ENCODE results near the gene CRYBG1.
"Not testable (repeated sequence)": the region's sequence is repeated elsewhere in the genome, so short reads cannot be mapped to it uniquely, and the experiment has no call there.

Gene CRYBG1

DNA sequence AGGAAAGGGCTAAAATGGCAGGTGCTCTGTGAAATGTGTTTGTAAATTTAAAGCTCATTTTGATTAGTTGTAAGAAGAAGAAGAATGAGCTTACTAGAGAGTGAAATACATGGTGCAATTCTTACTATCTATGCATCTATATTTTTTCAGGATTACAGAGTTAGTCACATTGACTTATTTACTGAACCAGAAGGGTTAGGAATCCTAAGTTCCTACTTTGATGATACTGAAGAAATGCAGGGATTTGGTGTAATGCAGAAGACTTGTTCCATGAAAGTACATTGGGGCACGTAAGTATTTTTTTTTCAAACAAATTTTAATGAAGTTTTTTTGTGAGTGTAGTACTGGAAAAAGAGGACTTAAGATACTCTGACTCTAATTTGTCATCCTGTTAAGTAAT is 169.5 kb downstream of the CRYBG1 start:
- DNase-seq = no peak

- no peak for DNase-seq
Measured at GRCh38 chr6:106530502-106530901, 170.0 kb downstream of the CRYBG1 start.

- no peak for DNase-seq
Measured at GRCh38 chr6:106533054-106533453, 172.5 kb downstream of the CRYBG1 start.

- DNase-seq = no peak
Measured at GRCh38 chr6:106534004-106534403, 173.5 kb downstream of the CRYBG1 start.

DNA sequence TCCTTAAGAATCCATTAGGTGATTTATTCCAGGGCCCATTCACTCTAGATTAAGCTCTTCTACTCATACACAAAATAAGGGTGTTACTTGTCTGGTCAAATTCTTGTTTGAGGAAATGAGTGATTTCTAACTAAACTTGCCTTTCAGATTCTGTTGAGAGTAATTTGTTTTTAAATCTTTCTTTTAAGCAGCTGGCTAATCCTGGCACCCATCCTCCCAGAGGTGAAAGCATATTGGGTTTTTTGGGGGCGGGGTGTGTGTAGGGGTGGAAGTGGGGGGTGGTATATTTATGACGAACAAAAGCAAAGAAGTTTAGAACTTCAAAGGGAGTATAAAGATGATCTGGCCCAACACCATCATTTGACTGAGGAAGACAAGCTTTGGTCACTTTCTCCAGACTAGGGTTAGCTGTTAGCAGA is 174.1 kb downstream of the CRYBG1 start:
- no peak for DNase-seq

- no peak for DNase-seq
Measured at GRCh38 chr6:106535012-106535411, 174.5 kb downstream of the CRYBG1 start.

DNA sequence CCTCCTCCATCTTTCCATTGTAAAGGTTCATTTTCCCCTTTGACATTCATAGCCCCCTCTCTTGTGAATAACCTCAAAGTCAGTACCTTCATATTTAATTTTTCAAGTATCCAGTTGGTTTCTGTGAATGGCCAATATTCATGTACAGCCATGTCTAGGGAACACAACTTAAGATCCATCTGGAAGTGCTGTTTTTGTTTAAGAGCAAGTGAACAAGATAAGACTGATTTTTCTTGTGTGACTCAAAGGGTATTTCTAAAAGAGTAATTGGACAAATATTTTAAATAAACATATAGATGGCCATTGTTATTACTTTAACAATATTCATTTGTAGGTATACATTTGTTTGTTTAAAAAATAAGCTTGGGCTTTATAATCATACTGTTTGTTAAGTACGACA is 175.8 kb downstream of the CRYBG1 start:
- no peak for DNase-seq

GRCh38 chr6:106536851-106537250 is 176.3 kb downstream of the CRYBG1 start:
- DNase-seq = no peak

GRCh38 chr6:106537662-106538061 is 177.1 kb downstream of the CRYBG1 start:
- no peak for DNase-seq

DNA sequence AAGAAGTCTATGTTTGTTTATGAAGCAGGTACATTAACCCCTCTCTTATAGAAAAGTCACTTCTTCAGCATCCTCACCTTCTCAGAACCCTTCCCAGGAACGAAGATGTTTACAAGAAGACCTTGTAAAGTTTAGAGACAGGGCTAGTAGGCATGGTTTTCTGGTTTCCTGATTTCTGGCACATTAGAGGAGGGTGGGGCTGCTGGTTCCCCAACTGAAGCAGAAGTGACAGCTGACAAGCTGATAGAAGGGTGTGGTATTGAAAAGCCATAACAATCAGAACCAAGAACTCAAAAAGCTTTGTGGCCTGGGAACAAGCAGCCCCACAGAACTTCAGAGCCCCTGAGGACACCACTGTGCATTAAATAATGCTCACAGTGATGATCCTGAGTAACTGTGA is 177.6 kb downstream of the CRYBG1 start:
- no peak for DNase-seq

DNA sequence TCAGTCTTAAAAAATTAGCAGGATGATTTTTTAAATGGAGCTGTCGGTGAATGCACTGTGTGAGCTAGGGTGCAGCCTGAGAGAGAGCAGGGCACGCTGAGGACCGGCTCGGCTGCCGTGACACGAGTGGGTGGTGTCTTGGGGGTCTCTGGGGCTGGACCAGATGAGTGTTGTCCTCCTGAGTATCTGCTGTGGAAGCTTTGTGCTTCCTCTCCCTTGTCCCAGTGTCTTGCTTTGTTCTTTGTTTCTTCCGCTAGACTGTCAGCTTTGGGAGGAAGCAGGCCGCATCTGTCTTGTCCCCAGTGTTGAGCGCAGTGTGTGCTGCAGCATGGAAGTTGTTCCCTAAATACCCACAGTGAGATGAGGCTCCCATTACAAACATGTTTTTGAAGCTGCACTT is 179.4 kb downstream of the CRYBG1 start:
- peak; percentile 50 for DNase-seq

DNA sequence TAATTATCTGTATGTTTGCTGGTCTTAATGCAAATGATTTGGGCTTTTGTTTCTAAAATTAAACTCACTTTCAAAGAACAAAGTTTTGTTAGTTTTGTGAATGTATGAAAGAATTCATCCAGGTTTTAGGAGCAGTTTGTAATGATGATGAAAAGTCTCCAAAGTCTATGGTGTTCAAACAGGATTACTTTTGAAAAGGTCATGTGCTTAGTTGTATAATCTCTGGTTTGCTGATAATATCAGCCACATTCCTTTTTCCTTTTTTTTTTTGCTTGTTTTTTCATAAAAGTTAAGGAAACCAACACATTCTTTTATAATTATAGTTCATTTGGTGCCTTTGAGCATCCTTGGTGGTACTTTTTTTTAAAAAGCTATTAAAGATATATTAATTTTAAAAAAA is 179.9 kb downstream of the CRYBG1 start:
- no peak for DNase-seq

- DNase-seq = no peak
Measured at GRCh38 chr6:106540907-106541306, 180.4 kb downstream of the CRYBG1 start.

GRCh38 chr6:106546261-106546690 is 185.8 kb downstream of the CRYBG1 start:
- no peak for DNase-seq

DNA sequence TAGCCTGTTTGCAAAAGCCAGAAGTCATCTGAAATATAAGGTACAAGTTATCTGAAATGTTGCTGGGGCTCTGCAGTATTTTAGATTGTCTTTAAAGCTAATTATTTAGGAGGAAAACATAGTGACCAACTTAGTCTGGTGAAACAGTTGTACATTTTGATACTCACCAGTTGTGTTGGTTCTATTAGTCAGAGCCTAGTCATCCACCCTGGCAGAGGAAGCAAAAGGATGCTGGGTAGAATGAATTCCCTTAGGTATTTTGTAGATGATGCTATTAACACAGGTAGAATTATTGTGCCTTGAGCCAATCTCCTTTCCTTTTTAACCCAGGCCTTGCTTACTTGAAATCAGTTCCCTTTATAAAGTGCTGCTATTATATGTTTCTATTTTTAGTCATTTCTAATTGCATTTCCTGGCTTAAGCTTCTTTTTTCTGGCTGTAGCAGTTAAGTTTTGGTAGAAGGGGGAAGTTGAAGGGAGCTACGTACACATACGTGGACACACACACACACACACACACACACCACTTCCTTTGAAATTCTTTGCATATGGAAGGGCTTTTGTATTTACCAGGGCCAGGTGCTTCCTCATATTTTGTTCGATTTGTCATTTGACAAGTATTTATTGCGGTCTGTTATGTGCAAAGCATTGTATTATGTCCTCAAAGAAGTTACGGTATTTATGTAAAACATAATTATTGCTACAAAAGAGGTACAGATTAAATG is 186.3 kb downstream of the CRYBG1 start:
- DNase-seq = no peak

- no peak for DNase-seq
Measured at GRCh38 chr6:106547601-106548453, 187.3 kb downstream of the CRYBG1 start.

- DNase-seq = not testable (repeated sequence)
Measured at GRCh38 chr6:106548926-106549455, 188.5 kb downstream of the CRYBG1 start.

GRCh38 chr6:106549521-106549920 is 189.0 kb downstream of the CRYBG1 start:
- DNase-seq = no peak

DNA sequence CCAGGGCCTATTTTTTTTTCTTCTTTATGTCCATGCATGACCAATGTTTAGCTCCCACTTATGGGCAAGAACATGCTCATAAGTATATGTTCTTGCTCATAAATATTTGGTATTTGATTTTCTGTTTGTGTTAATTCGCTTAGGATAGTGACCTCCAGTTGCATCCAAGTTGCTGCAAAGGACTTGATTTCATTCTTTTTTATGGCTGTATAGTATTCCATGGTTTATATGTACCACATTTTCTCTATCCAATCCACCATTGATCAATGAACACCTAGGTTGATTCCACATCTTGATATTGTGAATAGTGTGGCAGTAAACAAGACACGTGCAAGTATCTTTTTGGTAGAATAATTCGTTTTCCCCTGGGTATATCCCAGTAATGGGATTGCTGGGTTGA is 190.6 kb downstream of the CRYBG1 start:
- DNase-seq = no peak

DNA sequence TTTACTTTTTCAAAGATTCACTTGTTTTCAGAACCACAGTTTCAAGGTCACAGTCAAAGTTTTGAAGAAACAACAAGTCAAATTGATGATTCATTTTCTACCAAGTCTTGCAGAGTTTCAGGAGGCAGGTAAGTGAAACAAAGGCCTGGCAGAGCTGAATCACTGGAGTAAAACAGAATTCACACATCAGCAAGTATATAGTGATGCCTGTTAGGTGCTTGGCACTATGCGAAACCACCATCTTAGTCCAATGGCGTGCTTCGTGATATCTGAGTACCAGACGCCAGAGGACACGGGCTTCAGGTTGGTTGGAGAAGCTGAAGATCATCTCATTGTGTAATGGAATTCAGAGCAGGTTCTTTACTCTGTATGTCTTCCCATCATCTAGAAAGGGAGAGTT is 192.9 kb downstream of the CRYBG1 start:
- no peak for DNase-seq

DNA sequence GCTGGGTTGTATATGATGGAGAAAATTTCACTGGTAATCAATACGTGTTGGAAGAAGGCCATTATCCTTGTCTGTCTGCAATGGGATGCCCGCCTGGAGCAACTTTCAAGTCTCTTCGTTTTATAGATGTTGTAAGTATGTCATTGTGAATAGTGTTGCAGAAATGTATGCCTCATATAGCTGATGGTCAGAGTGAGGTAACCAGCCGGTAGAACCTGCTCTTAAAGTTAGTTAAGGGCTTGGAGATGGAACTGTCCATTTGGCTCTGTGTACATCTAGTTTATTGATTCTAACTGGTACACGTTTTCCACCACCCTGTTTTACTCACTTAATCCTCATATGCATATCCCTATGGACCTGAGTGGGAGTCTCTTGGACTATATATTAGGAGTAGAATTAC is 195.2 kb downstream of the CRYBG1 start:
- DNase-seq = no peak

GRCh38 chr6:106556368-106556960 is 195.9 kb downstream of the CRYBG1 start:
- no peak for DNase-seq

GRCh38 chr6:106557837-106558236 is 197.3 kb downstream of the CRYBG1 start:
- DNase-seq = no peak

DNA sequence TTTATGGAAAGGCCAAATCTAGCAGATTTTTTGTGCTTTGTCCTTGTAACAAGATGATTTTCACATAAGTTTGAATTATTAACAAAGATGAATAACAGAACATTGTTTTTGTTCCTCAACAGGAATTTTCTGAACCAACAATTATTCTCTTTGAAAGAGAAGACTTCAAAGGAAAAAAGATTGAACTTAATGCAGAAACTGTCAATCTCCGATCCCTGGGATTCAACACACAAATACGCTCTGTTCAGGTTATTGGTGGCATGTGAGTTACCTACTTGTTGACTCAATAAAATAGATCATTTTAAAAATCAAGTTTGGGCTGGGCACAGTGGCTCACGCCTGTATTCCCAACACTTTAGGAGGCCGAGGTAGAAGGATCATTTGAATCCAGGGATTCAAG is 197.8 kb downstream of the CRYBG1 start:
- DNase-seq = no peak

All from retina (tissue), 1 donor.